Bronchial epithelial cell (primary cell): Measurements from ENCODE around the gene DAZAP1. TPM values are rescaled to one million over a fixed set of nuclear protein-coding genes. Genes with fewer than 3 reads are reported as not detected.

Source experiments
- DNase-seq: peaks from one replicate; pipeline ENCODE4 v3.0.0-alpha.2; 2010; ENCODE audit warnings: low read depth
- FAIRE-seq: peaks from 2 replicates; lab custom pipeline; 2011; peaks lifted over from hg19 to GRCh38; lab: Jason Lieb, UNC
- H3K27me3 ChIP-seq: 2 replicates; pipeline ENCODE4 v1.5.1; 2011; ENCODE audit warnings: low read length; ENCODE audit not compliant: control insufficient read depth, insufficient read depth
- H3K36me3 ChIP-seq: 2 replicates; pipeline ENCODE4 v1.5.1; 2011; ENCODE audit warnings: low read length; ENCODE audit not compliant: control insufficient read depth, insufficient read depth
- H3K4me3 ChIP-seq: 2 replicates; pipeline ENCODE4 v1.5.1; 2011; ENCODE audit warnings: mild to moderate bottlenecking, low read depth, low read length, control low read depth
- total RNA-seq: library from RNA; depleted of rRNA; stranded (reverse); fragments of >200 nt; gene quantifications from 2 replicates; pipeline ENCODE4 v1.2.1, GENCODE V29; 2014
- TF ChIP-seq, protein P1 (sequence below): IDR thresholded peaks from 2 replicates; pipeline ENCODE4 v1.5.1; 2011; ENCODE audit warnings: mild to moderate bottlenecking, moderate library complexity, low read length, control low read depth, inconsistent platforms; ENCODE audit not compliant: insufficient read depth, severe bottlenecking

DAZAP1 gene
- total RNA-seq, 1 donor from 2014 or later = 115 TPM

DNA sequence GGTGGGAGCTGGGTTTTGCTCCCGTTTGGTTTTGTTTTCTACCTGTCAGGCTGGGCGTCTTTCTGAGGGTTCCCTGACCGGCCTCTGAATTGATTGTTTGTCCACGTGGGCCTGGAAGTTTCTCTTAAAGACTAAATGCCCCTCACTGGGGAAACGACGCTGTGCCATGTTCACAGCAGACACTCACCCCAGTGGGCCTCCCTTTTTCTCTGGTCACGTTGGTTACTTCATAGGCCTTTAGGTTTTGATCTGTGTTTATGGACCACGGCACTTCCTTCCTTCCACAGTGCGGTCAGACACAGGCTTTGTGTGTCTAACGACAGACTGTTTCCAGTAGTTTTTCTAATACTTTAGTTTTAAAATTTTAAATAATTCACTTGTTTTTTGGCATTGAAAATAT, 43.8 kb upstream of the DAZAP1 start:
- H3K4me3 ChIP-seq = no peak overlapping the region
- H3K27me3 ChIP-seq = no peaks in the 10 kb centered on the region
- TF ChIP-seq, protein P1, sequence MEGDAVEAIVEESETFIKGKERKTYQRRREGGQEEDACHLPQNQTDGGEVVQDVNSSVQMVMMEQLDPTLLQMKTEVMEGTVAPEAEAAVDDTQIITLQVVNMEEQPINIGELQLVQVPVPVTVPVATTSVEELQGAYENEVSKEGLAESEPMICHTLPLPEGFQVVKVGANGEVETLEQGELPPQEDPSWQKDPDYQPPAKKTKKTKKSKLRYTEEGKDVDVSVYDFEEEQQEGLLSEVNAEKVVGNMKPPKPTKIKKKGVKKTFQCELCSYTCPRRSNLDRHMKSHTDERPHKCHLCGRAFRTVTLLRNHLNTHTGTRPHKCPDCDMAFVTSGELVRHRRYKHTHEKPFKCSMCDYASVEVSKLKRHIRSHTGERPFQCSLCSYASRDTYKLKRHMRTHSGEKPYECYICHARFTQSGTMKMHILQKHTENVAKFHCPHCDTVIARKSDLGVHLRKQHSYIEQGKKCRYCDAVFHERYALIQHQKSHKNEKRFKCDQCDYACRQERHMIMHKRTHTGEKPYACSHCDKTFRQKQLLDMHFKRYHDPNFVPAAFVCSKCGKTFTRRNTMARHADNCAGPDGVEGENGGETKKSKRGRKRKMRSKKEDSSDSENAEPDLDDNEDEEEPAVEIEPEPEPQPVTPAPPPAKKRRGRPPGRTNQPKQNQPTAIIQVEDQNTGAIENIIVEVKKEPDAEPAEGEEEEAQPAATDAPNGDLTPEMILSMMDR = no peak
- no peak for DNase-seq
- FAIRE-seq = no peak
- peaks cover 22% of the 10 kb centered on the region for H3K36me3 ChIP-seq

DNA sequence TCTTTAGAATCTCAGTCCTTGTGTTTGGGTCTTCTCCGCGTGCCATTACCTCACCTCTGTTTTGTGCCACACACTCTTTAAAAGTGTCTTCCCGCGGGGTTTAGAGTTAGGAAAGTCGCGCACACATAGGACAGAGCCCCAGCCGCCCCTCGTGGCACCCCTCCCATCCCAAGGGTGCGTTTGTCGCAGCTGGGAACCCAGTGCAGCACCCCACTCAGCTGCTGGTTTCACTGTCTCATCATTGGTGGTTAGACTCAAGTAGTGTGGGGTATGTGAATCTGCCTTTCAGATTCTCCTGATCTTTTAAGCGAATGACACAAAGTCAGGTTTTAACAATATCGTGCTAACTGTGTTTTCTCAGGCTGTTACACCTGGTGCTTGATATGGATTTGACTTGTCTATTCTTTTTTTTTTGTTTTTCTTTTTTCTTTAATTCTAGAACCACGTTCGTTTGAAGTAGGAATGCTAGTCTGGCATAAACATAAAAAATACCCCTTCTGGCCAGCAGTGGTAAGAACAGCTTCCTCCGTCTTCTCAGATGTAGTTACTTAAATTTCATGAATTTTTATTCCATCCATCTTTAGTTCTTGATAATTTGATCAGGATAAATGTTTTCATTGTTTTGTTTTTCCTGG, 43.2 kb upstream of the DAZAP1 start:
- no peaks in the 10 kb centered on the region for H3K27me3 ChIP-seq
- TF ChIP-seq, protein P1 = no peak
- no peak for DNase-seq
- H3K4me3 ChIP-seq = no peak overlapping the region
- peaks cover 21% of the 10 kb centered on the region for H3K36me3 ChIP-seq
- no peak for FAIRE-seq

GRCh38 chr19:1365319-1366269, 41.8 kb upstream of the DAZAP1 start:
- H3K27me3 ChIP-seq = no peaks in the 10 kb centered on the region
- H3K4me3 ChIP-seq = no peak overlapping the region
- DNase-seq (no peak), FAIRE-seq (peak; percentile 13)
- H3K36me3 ChIP-seq = peaks cover 22% of the 10 kb centered on the region
- TF ChIP-seq, protein P1 = no peak

DNA sequence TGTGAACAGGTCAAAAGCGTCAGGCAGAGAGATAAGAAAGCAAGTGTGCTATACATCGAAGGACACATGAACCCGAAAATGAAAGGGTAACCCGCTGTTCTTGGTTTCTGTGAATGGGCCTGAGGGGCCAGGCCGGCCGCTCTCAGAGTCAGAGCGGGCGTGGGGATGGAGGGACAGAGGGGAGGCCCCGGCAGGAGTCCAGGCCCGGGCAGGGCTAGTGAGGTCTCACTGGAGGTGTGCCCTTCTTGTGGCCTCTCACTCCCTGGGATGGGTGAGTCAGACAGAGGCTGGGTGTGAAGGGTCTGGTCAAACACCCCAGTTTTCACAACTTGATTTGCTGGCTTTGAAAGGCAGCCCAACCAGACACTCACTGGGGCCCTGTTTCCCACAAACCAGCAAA, 41.1 kb upstream of the DAZAP1 start:
- Histone ChIP-seq H3K27me3 (no peaks in the 10 kb centered on the region), H3K36me3 (peaks cover 22% of the 10 kb centered on the region), H3K4me3 (no peak overlapping the region)
- TF ChIP-seq, protein P1 = no peak
- DNase-seq = no peak
- no peak for FAIRE-seq

DNA sequence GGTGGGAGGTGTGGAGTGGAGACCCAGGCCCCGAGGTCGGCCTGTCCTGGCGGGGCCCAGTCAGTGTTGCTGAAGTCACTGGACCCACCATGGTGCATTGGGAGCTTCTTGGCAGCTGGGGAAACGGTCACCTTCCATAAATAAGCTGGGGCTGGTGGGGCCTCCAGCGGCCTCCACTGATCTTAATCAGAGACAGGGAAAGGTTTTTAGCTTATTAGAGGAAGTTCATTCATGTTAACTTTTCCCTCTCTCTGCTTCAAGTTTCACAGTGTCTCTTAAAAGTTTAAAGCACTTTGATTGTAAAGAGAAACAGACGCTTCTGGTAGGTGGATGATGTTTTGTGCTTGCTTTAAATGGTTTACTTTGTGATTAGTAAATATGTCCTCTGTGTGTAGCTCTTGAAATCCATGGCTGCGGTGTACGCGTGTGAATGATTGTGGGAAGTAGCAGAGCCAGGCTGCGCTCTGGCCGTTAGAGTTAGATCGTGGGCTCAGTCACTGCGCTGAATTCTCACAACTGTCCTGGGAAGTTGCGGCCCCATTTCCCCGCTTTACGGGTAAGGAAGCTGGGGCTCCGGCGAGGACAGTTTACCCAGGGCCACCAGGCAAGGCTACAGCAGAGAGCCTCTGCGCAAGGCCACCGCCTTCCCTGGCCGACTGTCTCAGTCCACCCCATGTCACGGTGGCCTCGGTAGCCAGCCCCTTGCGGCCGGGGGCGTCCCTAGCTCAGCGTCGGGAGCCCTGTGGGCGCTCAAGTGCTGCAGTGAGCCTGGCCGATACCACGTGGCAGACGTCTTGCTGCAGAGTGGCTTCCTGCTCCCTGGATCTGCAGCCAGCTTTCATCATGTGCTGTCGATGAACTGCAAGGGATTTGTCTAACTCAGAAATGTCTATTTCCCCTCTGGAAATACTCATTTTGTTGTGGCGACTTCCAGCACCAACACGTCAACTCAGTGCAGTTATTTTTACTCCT, 40.2 kb upstream of the DAZAP1 start:
- peaks cover 22% of the 10 kb centered on the region for H3K36me3 ChIP-seq
- TF ChIP-seq, protein P1 = no peak
- no peak for FAIRE-seq

More for the DNA sequence above, 40.2 kb upstream of the DAZAP1 start:
- DNase-seq = no peak
- no peak overlapping the region for H3K4me3 ChIP-seq
- no peaks in the 10 kb centered on the region for H3K27me3 ChIP-seq
